ENCODE data around the gene ZSCAN25. TPM values are rescaled to one million over a fixed set of nuclear protein-coding genes. Genes with fewer than 3 reads are reported as not detected.

Gene ZSCAN25
- total and polyA plus RNA-seq, 4 donors: 11.7 to 16.3 (median 13.0) TPM

- H3K36me3 ChIP-seq (ENCODE audit: control insufficient read depth, insufficient read depth, low read length): no peaks in the 10 kb centered on the region
- no peaks in the 10 kb centered on the region for H3K9me3 ChIP-seq (ENCODE audit: control insufficient read depth, insufficient read depth, low read length)
- no CpG with 5 or more reads among the region's 3 CpGs for WGBS (ENCODE audit: insufficient coverage)
- H3K4me1 ChIP-seq (ENCODE audit: control insufficient read depth, insufficient read depth, low read length): no peaks in the 10 kb centered on the region
- DNase-seq (ENCODE audit: low read depth in 4 of 6, low spot score in 6 of 6): no peak
- H3K27ac ChIP-seq (ENCODE audit: low read depth, low read length): no peak overlapping the region
- H3K27me3 ChIP-seq (ENCODE audit: control insufficient read depth, insufficient read depth, low read length): no peaks in the 10 kb centered on the region
- no peak overlapping the region for H3K4me3 ChIP-seq (ENCODE audit: low read depth, low read length)
These were observed 27.9 kb upstream of the ZSCAN25 start for GRCh38 chr7:99588868-99589267.

GRCh38 chr7:99594948-99595745, 21.6 kb upstream of the ZSCAN25 start:
- H3K9me3 ChIP-seq (ENCODE audit: control insufficient read depth, insufficient read depth, low read length): no peaks in the 10 kb centered on the region
- no peaks in the 10 kb centered on the region for H3K27me3 ChIP-seq (ENCODE audit: control insufficient read depth, insufficient read depth, low read length)
- no peaks in the 10 kb centered on the region for H3K4me1 ChIP-seq (ENCODE audit: control insufficient read depth, insufficient read depth, low read length)
- H3K27ac ChIP-seq (ENCODE audit: low read depth, low read length): no peak overlapping the region
- peaks cover 3% of the 10 kb centered on the region for H3K36me3 ChIP-seq (ENCODE audit: control insufficient read depth, insufficient read depth, low read length)
- no CpG with 5 or more reads among the region's 7 CpGs for WGBS (ENCODE audit: insufficient coverage)
- no peak for DNase-seq (ENCODE audit: low read depth in 4 of 6, low spot score in 6 of 6)
- H3K4me3 ChIP-seq (ENCODE audit: low read depth, low read length): no peak overlapping the region

- Histone ChIP-seq H3K36me3 (ENCODE audit: control insufficient read depth, insufficient read depth, low read length) (peaks cover 3% of the 10 kb centered on the region), H3K9me3 (ENCODE audit: control insufficient read depth, insufficient read depth, low read length) (no peaks in the 10 kb centered on the region), H3K27ac (ENCODE audit: low read depth, low read length) (no peak overlapping the region), H3K4me1 (ENCODE audit: control insufficient read depth, insufficient read depth, low read length) (no peaks in the 10 kb centered on the region), H3K27me3 (ENCODE audit: control insufficient read depth, insufficient read depth, low read length) (no peaks in the 10 kb centered on the region), H3K4me3 (ENCODE audit: low read depth, low read length) (no peak overlapping the region)
- WGBS (ENCODE audit: insufficient coverage): no CpG with 5 or more reads among the region's 1 CpG
- DNase-seq (ENCODE audit: low read depth in 4 of 6, low spot score in 6 of 6): no peak
These were observed 20.3 kb upstream of the ZSCAN25 start for GRCh38 chr7:99596408-99596955.

- no peak for DNase-seq (ENCODE audit: low read depth in 4 of 6, low spot score in 6 of 6)
- H3K4me3 ChIP-seq (ENCODE audit: low read depth, low read length): no peak within 1 kb of the TSS
- H3K27me3 ChIP-seq (ENCODE audit: control insufficient read depth, insufficient read depth, low read length): no peaks in the 10 kb centered on the region
- peaks cover 3% of the 10 kb centered on the region for H3K36me3 ChIP-seq (ENCODE audit: control insufficient read depth, insufficient read depth, low read length)
- 36% methylated on average over 23 of the region's 34 CpGs for WGBS (ENCODE audit: insufficient coverage)
- H3K9me3 ChIP-seq (ENCODE audit: control insufficient read depth, insufficient read depth, low read length): no peaks in the 10 kb centered on the region
- H3K27ac ChIP-seq (ENCODE audit: low read depth, low read length): no peak within 1 kb of the TSS
- H3K4me1 ChIP-seq (ENCODE audit: control insufficient read depth, insufficient read depth, low read length): no peaks in the 10 kb centered on the region
These were observed 18.8 kb upstream of the ZSCAN25 start, which contains the start of gene TMEM225B for GRCh38 chr7:99597762-99598501. TMEM225B (plus strand) TSS chr7:99598267; CDS start chr7:99604389, 6,122 bp downstream.

- 90% methylated on average over 4 of the region's 4 CpGs for WGBS (ENCODE audit: insufficient coverage)
- H3K9me3 ChIP-seq (ENCODE audit: control insufficient read depth, insufficient read depth, low read length): no peaks in the 10 kb centered on the region
- H3K4me1 ChIP-seq (ENCODE audit: control insufficient read depth, insufficient read depth, low read length): no peaks in the 10 kb centered on the region
- H3K27me3 ChIP-seq (ENCODE audit: control insufficient read depth, insufficient read depth, low read length): no peaks in the 10 kb centered on the region
- H3K27ac ChIP-seq (ENCODE audit: low read depth, low read length): no peak overlapping the region
- no peak for DNase-seq (ENCODE audit: low read depth in 4 of 6, low spot score in 6 of 6)
- peaks cover 3% of the 10 kb centered on the region for H3K36me3 ChIP-seq (ENCODE audit: control insufficient read depth, insufficient read depth, low read length)
- no peak overlapping the region for H3K4me3 ChIP-seq (ENCODE audit: low read depth, low read length)
These were observed 16.9 kb upstream of the ZSCAN25 start for GRCh38 chr7:99599836-99600235.

GRCh38 chr7:99601656-99602310, 15.0 kb upstream of the ZSCAN25 start:
- Histone ChIP-seq H3K4me3 (ENCODE audit: low read depth, low read length) (no peak overlapping the region), H3K27ac (ENCODE audit: low read depth, low read length) (no peak overlapping the region), H3K27me3 (ENCODE audit: control insufficient read depth, insufficient read depth, low read length) (no peaks in the 10 kb centered on the region), H3K9me3 (ENCODE audit: control insufficient read depth, insufficient read depth, low read length) (no peaks in the 10 kb centered on the region), H3K36me3 (ENCODE audit: control insufficient read depth, insufficient read depth, low read length) (peaks cover 3% of the 10 kb centered on the region), H3K4me1 (ENCODE audit: control insufficient read depth, insufficient read depth, low read length) (no peaks in the 10 kb centered on the region)
- no peak for DNase-seq (ENCODE audit: low read depth in 4 of 6, low spot score in 6 of 6)
- WGBS (ENCODE audit: insufficient coverage): 41% methylated on average over 6 of the region's 7 CpGs

- DNase-seq (ENCODE audit: low read depth in 4 of 6, low spot score in 6 of 6): no peak
- Histone ChIP-seq H3K9me3 (ENCODE audit: control insufficient read depth, insufficient read depth, low read length) (no peaks in the 10 kb centered on the region), H3K4me1 (ENCODE audit: control insufficient read depth, insufficient read depth, low read length) (no peaks in the 10 kb centered on the region), H3K4me3 (ENCODE audit: low read depth, low read length) (no peak overlapping the region), H3K36me3 (ENCODE audit: control insufficient read depth, insufficient read depth, low read length) (no peaks in the 10 kb centered on the region), H3K27me3 (ENCODE audit: control insufficient read depth, insufficient read depth, low read length) (no peaks in the 10 kb centered on the region), H3K27ac (ENCODE audit: low read depth, low read length) (no peak overlapping the region)
- WGBS (ENCODE audit: insufficient coverage): no CpG with 5 or more reads among the region's 7 CpGs
These were observed 11.2 kb upstream of the ZSCAN25 start for GRCh38 chr7:99605527-99605926.

GRCh38 chr7:99606531-99606930, 10.2 kb upstream of the ZSCAN25 start:
- DNase-seq (ENCODE audit: low read depth in 4 of 6, low spot score in 6 of 6): no peak
- no peaks in the 10 kb centered on the region for H3K27me3 ChIP-seq (ENCODE audit: control insufficient read depth, insufficient read depth, low read length)
- H3K27ac ChIP-seq (ENCODE audit: low read depth, low read length): no peak overlapping the region
- 72% methylated on average over 8 of the region's 8 CpGs for WGBS (ENCODE audit: insufficient coverage)
- no peaks in the 10 kb centered on the region for H3K9me3 ChIP-seq (ENCODE audit: control insufficient read depth, insufficient read depth, low read length)
- no peaks in the 10 kb centered on the region for H3K4me1 ChIP-seq (ENCODE audit: control insufficient read depth, insufficient read depth, low read length)
- no peaks in the 10 kb centered on the region for H3K36me3 ChIP-seq (ENCODE audit: control insufficient read depth, insufficient read depth, low read length)
- no peak overlapping the region for H3K4me3 ChIP-seq (ENCODE audit: low read depth, low read length)

GRCh38 chr7:99607548-99607947, 9.2 kb upstream of the ZSCAN25 start:
- Histone ChIP-seq H3K27me3 (ENCODE audit: control insufficient read depth, insufficient read depth, low read length) (no peaks in the 10 kb centered on the region), H3K4me3 (ENCODE audit: low read depth, low read length) (no peak overlapping the region), H3K36me3 (ENCODE audit: control insufficient read depth, insufficient read depth, low read length) (no peaks in the 10 kb centered on the region), H3K4me1 (ENCODE audit: control insufficient read depth, insufficient read depth, low read length) (no peaks in the 10 kb centered on the region), H3K9me3 (ENCODE audit: control insufficient read depth, insufficient read depth, low read length) (no peaks in the 10 kb centered on the region), H3K27ac (ENCODE audit: low read depth, low read length) (no peak overlapping the region)
- no peak for DNase-seq (ENCODE audit: low read depth in 4 of 6, low spot score in 6 of 6)
- WGBS (ENCODE audit: insufficient coverage): 58% methylated on average over 9 of the region's 9 CpGs
